GM10266 (cell line): Measurements from ENCODE around the gene PRRC2C.
"Not testable (repeated sequence)": the region's sequence is repeated elsewhere in the genome, so short reads cannot be mapped to it uniquely, and the experiment has no call there.

Experiments used
- DNase-seq: peaks from one replicate; pipeline ENCODE4 v3.0.0; 2012; ENCODE audit errors: extremely low spot score
- TF ChIP-seq, protein P1 (sequence below): IDR thresholded peaks from 2 replicates; pipeline ENCODE4 v1.5.1; 2012; ENCODE audit warnings: mild to moderate bottlenecking, low read depth; ENCODE audit not compliant: control insufficient read depth, insufficient read depth; ENCODE audit errors: missing control alignments

PRRC2C gene

DNA sequence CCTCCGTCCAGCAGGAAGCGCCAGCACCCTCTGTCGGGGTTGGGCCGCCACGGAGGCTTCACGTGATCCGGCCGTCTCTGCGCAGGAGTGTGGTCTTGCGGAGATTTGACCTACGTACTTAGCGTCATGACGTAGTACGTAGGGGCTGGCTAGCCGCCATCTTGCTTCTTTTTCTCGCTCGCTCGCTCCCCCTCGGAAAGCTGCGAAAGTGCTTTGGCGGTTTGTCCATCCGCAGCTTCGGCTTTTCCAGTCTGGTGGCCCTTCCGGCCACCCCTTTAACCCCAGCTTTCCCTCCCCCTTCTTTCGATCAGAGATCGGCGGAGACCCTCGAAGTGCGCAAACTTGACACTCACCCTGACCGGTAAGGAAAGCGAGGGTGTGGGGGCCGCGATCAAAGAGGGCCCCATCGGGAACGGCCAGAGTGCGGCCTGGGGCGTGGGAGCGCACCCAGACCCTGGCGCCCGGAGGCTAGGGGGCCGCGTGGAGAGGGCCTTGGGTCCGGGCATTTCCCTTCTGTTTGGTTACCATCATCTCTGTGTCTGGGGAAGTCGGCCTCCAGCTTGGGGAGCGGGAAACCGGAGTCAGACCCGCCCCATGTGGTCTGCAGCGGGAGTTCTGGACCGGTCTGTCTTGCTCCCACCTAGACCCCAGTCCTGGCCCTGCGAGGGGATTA is at the start of gene PRRC2C:
TSS of gene PRRC2C (plus strand) at position 156 of the 673 bp plus-strand sequence. CDS start 26,559 bp downstream, outside the sequence.
- TF ChIP-seq, protein P1, sequence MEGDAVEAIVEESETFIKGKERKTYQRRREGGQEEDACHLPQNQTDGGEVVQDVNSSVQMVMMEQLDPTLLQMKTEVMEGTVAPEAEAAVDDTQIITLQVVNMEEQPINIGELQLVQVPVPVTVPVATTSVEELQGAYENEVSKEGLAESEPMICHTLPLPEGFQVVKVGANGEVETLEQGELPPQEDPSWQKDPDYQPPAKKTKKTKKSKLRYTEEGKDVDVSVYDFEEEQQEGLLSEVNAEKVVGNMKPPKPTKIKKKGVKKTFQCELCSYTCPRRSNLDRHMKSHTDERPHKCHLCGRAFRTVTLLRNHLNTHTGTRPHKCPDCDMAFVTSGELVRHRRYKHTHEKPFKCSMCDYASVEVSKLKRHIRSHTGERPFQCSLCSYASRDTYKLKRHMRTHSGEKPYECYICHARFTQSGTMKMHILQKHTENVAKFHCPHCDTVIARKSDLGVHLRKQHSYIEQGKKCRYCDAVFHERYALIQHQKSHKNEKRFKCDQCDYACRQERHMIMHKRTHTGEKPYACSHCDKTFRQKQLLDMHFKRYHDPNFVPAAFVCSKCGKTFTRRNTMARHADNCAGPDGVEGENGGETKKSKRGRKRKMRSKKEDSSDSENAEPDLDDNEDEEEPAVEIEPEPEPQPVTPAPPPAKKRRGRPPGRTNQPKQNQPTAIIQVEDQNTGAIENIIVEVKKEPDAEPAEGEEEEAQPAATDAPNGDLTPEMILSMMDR, result peak; percentile 91

DNA sequence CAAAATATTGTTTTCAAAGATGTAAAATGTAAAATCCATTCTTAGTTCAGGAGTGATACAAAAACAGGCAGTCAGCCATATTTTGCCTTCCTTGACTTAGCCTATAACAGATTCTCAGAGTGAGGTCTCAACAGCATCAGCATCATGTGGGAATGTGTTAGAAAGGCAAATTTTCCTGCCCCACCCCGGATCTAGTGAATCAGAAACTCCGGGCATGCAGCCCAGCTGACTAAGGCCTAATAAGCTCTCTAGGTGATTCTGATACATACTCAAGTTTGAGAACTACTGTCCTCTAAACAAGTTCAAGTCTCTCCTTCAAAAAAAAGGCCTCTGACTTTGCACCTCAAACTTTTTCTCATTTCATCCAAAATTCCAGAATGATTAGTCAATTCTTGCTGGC is 46.9 kb upstream of the PRRC2C start:
- DNase-seq, result no peak
- TF ChIP-seq, protein P1, result no peak

More for the DNA sequence above, at the start of gene PRRC2C:
- DNase-seq, result peak; percentile 85

DNA sequence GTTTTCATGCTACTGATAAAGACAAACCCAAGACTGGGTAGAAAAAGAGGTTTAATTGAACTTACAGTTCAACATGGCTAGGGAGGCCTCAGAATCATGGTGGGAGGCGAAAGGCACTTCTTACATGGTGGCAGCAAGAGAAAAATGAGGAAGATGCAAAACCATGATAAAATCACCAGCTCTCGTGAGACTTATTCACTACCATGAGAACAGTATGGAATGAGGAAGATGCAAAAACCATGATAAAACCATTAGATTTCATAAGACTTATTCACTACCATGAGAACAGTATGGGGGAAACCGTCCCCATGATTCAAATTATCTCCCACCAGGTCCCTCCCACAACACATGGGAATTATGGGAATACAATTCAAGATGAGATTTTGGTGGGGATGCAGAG is 45.1 kb upstream of the PRRC2C start:
- DNase-seq, result not testable (repeated sequence)

DNA sequence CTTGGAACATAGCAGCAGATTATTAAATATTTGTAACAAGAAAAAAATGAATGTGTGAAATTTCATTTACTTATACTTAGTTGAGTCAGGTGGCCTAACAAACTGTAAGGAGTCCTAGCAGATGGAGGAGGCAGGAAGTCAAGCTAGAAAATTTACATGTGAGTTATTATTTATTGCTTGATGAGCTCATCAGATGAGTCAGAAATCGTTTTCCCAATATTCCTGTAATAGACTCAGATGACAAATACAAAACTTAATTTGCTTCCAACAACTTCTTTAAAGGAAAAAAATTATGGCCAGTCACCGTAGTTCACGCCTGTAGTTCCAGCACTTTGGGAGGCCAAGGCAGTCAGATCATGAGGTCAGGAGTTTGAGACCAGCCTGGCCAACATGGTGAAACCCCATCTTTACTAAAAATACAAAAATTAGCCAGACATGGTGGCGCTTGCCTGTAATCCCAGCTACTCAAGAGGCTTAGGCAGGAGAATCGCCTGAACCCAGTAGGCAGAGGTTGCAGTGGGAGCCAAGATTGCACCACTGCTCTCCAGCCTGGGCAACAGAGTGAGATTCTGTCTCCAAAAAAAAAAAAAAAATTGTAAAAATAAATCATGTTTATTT is 43.9 kb upstream of the PRRC2C start:
- not testable (repeated sequence) for DNase-seq

DNA sequence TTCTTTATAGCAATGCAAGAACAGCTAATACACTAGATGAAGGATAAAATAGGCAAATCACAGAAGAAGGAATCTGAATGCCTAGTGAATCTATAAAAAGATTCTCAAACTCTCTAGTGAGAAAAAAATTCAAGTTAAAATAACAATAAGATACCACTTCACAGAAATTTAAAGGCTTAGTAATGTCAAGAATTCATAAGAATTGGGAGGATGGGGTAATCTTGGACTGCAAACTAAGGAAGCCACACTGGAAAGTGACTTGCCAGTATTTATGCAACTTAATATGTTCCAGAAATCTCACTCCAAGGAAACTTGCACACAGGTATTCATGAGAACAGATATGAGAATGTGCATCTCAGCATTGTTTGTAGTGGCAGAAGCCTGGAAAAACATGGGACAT is 38.9 kb upstream of the PRRC2C start:
- no peak for DNase-seq
- TF ChIP-seq, protein P1, result no peak

DNA sequence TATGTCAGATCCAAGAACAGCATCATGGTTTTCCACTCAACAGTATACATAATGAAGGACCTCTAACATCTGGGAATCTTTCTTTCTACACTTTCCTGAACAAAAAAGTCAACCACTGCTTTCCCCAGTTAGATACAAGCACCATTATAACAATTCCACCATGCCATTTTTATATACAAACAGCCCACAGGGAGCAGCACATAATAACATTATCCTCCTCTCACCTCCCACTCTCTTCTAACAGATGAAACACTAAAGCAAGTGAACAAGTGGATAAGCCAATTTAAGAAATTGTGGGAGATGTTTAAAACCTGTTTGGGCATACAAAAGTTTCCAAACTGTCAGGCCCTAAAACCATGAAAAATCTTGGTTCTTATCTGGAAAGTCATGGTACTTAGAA is 29.4 kb upstream of the PRRC2C start:
- no peak for DNase-seq
- TF ChIP-seq, protein P1, result no peak

DNA sequence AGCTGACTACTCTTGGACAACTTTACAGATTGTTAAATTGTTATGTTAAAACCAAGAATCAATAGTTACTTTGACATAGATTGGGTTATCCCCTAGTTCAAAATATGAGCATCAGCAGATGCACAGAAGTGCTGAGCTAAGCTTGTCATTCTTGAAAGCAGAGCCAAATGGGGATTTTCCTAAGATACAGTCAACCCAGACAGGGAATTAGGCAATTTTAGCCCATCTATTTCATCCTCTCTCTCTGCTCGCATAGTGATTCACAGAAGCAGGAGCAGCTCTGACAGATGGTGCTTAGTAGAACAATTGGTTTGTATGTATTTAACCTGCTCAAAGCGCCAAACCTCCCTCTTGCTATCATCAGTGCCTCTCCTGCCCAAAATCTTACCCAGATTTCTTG is 27.9 kb upstream of the PRRC2C start:
- no peak for DNase-seq
- TF ChIP-seq, protein P1, result no peak

DNA sequence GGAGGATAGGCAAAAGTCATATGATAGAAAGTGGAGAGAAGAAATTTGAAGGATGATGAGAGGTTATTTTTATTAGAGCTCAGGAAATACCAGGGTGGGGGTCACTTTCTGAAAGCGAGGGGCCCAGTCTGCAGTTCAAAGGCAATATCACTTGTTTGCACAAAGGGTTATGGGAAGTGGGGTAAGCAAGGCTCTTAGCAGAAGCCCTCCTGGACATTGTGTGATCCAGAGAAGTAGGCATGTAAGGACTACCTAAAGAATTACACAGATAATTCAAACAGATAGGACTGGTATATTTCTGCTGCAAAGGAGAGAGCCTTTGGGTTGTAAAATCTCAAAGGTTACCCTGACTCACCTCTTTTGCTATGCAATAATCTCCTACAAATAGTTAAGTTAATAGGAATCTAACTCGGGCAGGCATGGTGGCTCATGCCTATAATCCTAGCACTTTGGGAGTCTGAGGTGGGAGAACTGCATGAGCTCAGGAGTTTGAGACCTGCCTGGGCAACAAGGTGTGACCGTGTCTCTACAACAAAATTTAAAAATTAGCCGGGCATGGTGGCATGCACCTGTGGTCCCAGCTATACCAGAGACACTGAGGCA is 25.2 kb upstream of the PRRC2C start:
- no peak for DNase-seq
- TF ChIP-seq, protein P1, result no peak
